HG03521 (cell line): ENCODE data around the gene KRT34.
"Not testable (repeated sequence)": the region's sequence is repeated elsewhere in the genome, so short reads cannot be mapped to it uniquely, and the experiment has no call there.

Source experiments
- ATAC-seq: cut with Tn5 transposase; IDR thresholded peaks from one replicate; pipeline ENCODE4 v1.9.1; 2021; ENCODE audit warnings: mild to moderate bottlenecking, moderate library complexity; ENCODE audit not compliant: unreplicated experiment

The KRT34 gene

DNA sequence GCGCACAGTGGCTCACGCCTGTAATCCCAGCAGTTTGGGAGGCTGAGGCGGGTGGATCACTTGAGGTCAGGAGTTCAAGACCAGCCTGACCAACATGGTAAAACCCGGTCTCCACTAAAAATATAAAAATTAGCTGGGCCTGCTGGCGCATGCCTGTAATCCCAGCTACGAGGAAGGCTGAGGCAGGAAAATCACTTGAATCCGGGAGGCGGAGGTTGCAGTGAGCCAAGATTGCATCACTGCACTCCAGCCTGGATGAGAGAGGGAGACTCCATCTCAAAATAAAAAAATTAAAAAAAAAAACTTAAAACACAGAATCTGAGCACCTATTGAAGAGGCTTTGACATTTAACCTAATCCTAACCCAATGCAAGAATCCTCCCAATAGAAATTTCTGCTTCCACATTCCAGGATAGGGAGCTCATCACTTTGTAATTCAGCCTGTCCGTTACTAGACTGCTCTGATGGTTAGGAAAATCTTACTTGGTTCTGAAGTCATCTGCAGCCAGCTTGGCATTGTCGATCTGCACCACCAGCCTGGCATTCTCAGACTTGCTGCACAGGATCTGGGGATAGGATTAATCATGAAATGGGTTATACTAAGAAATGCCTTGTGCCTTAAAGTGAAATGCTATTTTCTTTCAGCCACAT, 14.6 kb downstream of the KRT34 start:
- ATAC-seq: no peak

DNA sequence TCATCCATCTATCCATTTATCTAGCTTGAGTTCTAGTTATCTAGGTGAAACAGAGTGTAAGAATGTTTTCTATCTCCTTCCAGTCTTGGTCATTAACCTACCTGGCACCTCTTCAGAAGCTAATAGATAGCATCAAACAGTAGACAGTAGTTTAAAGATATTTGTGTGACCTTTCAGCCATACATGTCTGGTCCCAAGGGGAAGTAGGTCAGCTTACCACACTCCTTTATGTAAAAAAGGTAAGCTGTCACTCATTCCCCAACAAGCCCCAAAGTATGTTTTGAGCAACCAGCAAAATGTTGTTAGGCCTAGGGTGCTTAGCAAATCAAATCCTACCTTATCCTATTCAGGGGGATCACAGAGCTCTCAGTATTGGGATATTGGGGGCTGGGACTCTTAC, 16.0 kb downstream of the KRT34 start:
- no peak for ATAC-seq

DNA sequence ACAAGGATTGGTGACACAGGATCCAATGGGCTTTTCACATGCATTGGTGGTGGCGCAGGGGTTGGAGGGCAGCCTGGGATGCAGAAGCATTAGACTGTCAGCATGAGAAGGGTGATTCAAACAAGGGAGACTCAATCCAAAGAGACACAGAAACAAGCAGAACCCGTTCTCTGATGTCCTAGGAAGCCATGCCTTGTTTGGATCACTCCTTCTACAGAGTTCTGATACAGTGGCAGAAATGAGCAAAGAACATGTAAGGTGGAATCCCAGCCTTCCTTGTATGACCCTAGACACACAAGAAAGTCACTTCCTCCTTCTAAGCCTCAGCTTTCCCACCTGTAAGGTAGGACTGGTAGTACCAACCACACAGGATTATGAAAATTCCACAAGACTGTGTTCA, 18.2 kb downstream of the KRT34 start:
- no peak for ATAC-seq

DNA sequence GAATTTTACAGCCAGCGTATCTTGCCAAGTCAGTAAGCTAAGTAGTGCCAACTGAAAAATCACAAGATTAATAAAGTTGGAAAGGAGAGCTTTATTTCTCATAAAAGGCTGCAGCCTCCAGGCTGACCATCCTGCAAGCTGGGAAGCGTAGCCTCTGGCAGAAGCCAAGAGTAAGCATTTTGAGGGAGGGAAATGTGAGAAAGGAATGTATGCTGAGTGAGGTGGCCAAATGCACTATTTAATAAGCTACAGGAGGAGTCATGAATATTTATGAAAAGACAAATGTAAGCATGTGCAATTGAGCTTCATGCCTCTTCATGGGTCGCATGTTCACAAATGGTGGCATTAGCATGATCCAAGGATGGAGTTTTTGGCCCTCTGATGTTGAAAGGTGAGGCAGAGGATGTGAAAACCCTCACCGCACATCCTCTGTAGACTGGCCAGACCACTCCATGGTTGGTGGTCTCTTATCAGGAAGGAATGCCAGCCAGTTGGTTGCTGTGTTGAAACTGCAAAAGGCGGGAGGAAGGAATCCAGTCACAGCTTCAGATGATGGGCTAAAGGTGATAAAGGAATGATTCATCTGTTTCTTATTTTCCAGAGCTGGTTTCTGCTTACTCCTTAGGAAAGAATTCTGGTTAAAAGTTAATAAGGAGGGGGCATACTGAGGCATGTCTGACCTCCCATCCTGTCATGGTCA, 21.7 kb downstream of the KRT34 start:
- ATAC-seq: no peak

DNA sequence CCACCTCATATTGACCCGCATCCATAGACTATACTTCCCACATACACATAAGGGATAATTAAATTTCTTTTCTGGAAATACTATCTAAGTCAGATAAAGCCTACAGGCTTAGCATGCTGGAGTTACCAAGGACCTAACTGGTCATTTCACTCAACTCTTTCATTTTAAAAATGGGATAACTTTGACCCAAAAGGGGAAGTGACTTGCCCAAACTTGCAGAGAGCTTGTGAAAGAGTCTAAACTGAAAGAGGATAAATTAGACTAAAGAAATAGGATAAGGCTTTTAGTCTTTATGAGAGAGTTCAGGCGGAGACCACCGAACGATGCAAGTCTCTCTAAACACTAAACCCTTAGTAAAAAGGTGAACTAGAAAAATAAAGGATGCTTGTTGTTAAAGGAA, 27.6 kb downstream of the KRT34 start:
- ATAC-seq: no peak

DNA sequence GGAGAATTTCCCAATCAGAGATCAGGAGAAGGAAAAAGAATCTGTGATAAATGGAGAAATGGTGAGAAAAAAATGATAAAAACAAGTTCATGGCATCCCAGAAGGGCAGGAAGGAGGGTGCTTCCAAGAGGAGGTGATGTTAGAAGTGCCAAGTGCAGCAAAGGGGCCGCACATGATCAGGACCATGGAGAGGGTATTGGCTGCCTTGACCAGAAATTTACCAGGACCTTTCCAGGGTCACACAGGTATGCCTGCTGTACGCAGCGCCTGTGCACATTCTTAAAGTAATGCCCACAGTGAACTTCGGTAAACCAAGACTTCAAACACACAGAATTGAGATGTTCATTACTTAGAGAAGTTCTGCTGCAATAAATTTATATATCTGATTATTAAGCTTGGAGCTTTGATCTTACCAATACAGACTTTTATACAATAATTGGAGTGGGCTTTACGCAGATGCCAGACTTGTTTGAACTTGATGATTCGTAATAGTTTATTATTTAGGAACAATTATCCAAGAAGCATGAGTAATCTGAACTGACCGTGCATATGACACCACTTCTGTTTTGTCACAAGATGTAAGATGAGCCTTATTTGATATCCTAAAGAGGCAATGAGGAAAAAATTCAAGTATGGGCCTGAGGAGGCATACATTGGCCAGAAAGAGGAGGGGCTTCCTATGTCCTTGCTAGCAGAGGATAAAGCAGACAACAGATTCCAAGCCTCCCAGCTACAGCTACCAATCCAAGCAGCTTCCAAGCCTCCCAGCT, 29.3 kb downstream of the KRT34 start:
- ATAC-seq: no peak

DNA sequence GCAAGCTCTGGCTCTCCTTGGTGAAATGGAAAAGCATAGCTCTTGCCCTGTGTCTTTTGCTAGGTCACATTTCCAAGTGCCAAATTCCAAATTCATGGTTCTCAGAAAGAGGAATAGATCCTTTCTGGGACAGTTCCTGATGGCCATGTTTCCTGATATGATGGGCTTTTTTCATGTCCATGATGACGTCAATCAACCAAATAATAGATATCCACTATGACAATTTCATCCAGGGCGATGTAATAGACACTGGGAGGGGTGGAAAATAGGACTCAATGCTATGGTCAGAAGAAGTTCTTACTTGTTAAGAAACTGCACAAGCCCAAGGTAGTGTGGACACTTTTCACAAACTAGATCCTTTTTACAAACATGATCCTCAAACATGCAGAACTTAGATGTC, 30.9 kb downstream of the KRT34 start:
- no peak for ATAC-seq

DNA sequence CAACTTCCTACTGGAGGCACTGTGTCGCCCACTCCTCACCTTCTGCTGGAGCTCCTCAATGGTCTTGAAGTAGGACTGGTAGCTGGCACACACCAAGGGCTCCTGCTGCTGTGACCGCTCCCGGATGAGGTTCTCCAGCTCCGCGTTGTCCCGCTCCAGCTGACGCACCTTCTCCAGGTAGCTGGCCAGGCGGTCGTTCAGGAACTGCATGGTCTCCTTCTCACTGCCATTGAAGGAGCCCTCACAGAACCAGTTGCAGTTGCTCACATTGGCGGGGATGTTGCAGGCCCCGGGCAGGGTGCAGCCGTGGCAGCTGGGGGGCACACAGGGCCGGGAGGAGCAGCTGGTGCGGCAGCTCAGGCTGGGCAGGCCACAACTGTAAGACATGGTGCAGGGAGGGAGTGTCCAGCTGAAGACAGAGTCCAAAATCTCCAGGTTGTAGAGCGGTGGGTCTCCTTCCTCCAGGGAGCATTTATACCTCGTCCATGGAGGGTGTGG, 31.7 kb downstream of the KRT34 start, which contains the start of gene KRT33A:
Gene KRT33A (minus strand): TSS at position 448 of the 498 bp plus-strand sequence. CDS start 61 bp downstream, at position 387.
- ATAC-seq: not testable (repeated sequence)

DNA sequence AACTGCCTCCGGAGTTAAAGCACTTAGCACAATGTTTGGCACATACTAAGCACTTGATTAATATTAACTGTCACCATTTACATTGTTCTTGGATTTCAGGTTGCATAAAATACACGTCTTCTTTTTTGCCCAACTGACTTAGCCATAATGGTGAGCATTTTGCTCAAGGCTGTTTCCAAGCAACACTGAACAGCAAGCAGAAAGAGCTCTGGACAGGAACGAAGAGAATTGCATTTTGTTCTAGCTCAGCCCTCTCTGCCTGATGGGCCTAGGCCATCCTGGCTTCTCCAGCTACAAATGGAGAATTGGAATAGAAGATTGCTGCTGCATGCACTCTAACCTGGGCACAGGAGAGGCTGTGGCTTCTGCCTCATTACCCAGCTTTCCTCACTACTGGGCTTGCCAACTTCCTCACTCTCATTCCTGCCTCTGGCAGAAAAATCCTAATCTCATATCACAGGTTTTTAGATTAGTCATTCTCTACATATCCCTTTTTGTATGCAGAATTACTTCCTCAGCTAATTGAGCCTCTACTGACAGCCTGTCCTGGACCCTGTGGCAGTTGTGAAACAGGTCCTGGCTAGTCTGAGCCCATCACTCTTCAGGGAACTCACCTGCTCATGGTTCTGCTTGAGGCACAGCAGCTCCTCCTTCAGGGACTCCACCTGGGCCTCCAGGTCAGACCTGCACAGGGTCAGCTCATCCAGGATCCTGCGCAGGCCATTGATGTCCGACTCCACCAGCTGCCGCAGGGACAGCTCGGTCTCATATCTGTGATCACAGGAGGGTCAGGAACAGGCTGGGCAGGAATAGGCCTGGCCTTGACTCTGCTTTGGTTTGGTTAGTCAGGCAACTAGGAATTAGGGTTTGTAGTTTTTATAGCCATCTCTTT, 34.0 kb downstream of the KRT34 start:
- ATAC-seq: no peak

DNA sequence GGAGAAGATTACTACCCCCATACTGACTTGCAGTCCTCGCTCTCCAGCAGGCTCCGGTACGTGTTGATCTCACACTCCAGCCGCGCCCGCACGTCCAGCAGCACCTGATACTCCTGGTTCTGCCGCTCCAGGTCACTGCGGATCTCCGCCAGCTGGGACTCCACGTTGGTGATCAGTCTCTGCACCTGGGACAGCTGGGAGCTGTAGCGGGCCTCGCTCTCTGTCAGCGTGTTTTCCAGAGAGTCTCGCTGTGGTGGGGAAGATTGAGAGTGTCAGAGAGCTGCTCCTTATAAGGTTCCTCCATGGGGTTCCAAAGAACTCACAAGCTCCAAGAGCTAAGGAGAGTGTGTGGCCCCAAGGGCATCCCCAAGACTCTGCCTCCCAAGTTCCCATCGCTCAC, 35.7 kb downstream of the KRT34 start:
- not testable (repeated sequence) for ATAC-seq

DNA sequence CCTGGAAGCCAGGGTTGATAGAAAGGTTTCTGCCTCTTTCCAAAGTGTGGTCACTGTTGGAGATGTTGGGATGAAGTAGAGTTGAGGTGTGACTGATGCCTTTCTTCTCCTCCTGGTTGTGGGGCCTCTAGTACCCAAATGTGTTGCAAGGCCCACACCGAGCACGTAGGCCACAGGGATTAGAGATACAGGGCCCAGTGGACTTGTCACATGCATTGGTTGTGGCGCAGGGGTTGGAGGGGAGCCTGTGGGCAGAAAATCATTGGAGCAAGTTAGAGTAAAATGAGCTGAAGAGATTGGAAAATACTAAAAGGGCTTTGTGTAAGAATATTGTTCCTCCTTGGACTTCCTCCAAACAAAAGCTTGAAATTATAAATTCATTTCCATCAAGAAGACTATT, 36.1 kb downstream of the KRT34 start:
- ATAC-seq: no peak

DNA sequence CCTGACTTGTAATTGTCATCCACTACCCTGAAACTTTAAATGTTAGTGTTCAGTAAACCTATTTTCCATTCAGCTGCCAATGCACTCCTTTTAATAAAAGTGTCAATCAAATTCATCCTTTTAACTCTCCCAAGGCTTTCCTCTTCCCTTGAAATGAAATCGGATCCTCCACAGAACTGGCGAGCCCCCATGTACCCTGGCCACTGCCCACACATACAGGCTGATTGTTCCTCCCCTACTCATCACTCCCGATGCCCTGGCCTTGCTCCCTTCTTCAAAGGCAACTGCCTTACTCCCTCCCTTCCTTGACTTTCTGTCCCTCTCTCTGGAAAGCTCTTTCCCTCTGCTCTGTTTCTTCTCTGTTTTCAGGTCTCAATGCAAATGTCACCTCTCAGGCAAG, 39.1 kb downstream of the KRT34 start:
- no peak for ATAC-seq

DNA sequence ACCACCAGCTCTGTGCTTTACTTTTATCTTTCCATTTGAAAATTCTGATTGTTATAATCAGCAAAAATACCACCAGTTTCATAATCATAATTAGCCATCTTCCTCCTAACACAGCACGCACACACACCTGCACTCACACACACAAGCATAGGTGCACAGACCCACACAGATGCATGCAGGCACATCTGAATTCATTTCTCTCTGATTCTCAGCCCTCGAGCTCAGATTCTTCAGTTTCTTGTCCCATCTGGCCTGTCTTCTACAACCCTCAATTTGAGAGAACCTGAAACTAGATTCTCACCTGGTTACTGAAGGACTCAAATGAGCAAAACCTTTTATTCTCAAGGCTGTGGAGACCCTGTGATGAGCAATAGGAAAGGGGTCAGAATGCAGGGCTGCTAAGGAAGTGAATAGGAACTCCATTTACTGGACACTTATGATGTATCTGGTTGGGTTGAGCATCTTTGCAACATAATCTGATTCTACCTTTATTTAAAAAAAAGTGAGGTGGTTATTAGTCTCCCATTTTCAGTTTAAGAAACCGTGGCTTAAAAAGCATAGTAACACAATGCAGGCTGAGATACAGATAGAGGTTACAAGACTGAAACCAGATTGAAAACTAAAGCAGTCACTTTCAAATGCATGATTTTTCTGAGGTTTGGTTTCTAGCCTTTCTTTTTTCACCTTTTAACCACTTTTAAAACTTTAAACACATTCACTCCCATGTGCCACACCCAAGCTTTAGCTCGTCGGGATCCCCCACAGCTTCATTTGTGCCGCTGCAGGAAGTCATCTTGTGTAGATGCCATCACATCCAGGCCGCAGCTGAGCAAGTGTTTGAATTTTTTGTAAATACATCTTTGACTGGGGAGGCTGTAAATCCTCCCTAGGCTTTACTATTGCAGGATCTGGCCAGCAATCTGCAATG, 40.9 kb downstream of the KRT34 start:
- no peak for ATAC-seq

DNA sequence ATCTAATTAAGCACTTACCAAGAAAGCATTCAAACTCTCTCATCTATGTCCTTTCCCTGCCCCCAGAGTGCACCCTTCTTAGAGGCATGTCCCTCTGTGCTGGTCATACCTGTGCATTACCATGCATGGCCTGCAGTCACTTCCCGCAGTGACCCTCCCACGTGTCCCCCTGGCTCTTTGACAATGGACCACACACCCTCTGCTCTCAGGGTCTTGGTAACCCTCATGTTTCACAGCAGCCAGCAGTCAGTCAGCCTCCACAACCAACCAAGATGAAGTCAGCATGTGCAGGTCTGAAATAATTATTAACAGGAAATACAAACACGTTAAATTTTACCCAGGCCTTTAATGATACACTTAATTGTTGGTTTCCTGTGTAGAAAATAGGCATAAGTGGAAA, 41.6 kb downstream of the KRT34 start:
- ATAC-seq: no peak

DNA sequence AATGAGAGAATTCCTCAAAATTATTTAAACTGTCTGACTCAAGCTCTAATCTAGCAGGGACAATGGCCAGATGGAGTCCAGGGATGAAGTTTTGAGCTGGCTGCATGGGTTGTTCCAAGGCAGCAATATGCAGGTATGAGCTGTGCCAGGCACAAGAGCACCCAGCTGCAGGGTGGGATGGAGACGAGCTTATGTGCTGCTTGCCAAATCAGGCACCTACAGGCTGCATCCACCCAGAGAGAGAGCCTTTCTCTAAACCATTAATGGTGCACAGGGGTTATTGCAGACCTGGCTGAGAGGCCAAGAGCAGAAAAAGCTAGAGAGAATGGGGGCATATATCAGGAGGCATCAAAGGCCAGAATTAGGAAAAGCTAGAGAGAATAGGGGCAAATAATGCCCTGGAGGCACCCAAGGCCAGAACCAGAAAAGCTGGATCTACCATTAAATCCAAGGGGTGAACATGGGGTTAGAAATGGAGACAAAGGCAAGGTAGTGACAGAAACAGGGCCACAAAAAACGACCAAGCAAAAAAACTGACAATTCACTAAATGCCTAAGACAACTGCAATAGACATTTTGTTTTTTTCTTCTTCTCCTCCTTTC, 42.4 kb downstream of the KRT34 start:
- ATAC-seq: no peak

DNA sequence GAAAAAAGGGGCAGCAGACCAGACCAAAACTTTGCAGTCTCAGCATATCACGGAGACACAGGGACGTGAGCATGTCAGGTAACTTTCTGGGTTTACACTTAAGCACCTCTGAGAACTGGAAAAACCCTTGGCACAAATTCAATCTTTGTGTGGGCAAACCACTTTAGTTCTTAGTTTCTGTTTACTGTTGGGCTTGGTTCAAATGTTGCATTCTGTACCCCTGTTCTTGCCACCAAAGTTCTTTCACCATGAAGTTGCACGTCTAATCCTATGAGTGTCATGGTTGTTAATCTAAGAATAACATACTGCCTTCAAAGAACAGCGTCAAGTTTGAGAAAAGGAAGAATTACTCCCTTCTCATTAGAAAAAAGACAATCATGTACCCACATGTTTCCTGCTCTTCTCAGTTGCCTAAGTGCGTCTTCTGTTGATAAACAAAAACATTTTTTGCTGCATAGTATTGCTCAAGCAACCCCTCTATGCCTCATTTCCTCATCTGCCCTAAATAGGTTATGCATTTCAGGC, 43.1 kb downstream of the KRT34 start:
- ATAC-seq: no peak

DNA sequence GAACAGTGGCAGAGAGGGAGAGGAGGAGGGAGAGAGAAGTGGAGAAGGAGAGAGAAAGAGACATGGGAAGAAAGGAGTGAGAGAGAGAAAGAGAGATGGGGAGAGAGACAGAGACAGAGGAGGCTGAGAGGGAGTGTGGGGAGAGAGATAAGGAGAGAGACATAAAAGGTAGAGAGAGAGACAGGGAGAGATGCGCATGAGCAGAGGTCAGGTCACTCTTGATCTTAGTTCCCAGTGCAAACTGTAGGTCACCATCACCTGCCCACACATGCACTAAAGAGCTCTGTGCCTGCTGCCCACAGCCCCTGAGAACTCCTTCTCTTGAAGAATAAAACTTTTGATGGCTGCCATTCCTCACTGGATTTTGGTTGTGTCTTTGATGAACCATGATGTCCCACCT, 46.4 kb downstream of the KRT34 start:
- ATAC-seq: no peak

DNA sequence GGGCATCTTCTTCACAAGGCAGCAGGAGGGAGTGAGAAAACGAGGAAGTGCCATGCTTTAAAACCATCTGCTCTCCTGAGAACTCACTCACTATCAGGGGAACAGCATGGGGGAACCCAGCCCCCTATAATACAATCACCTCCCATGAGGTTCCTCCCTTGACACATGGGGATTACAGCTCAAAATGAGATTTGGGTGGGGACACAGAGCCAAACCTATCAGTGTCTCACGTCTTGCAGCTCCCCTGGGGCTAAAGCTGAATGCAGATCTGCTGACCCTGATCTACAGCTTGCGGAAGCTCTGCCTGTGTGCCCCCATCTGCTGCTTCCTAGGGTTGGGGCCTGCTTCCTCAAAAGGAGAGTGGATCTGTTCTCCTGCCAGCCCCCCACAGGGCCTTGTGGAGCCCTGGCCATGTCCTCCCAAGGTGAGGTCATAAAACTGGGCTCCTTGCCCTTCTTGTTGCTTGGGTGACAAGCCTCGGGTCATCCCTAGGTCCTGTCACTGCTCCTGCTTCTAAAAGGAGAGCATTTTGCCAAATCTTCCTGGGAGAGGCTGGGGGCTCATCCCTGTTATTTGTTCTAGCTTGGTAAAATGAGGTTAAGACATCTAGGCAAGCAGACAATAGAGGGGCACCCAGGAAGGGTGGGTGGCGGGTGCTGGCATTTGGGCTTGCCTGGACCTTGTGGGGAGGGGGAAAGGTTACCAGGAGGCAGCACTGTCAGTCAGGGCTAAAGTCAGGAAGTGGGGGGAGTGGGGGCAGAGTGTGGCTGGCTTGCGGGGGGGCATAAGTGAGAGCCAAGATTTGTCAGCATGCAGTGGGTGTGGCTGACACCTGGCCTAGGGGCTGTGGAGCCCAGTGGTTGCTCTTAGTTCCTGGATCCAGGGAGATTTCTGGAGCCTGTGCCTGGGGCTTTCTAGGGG, 47.5 kb downstream of the KRT34 start:
- no peak for ATAC-seq
